B cell (primary cell): Measurements from ENCODE around the gene DSC3.

Experiments
- CTCF ChIP-seq: fragments of 200-600 bp; IDR thresholded peaks from one replicate; pipeline ENCODE4 v1.8.0; 2022; ENCODE audit warnings: antibody characterized with exemption, mild to moderate bottlenecking
- EZH2 ChIP-seq: IDR thresholded peaks from 2 replicates; pipeline ENCODE4 v1.6.1; 2012; ENCODE audit warnings: borderline replicate concordance, low read depth, mild to moderate bottlenecking, moderate library complexity, low read length; ENCODE audit not compliant: insufficient read depth, poor library complexity, severe bottlenecking

GRCh38 chr18:30945761-30946160 is 96.8 kb downstream of the DSC3 start:
- TF ChIP-seq CTCF (no peak), EZH2 (no peak)
